Thymus (tissue), 14 donors: ENCODE data around the gene ARHGEF1. TPM values are rescaled to one million over a fixed set of nuclear protein-coding genes. Genes with fewer than 3 reads are reported as not detected.

Source experiments
- DNase-seq, 9 donors: peaks; one replicate each; pipeline ENCODE4 v3.0.0-alpha.2; 2013; ENCODE audit warnings: low spot score in 9 of 9, low read depth in 6 of 9, missing footprints in 1 of 9
- H3K27ac ChIP-seq, 2 donors: one replicate each; pipeline ENCODE4 v1.5.1; 2013; ENCODE audit warnings: control low read depth in 1 of 2, low read depth in 1 of 2, low read length in 1 of 2, mild to moderate bottlenecking in 1 of 2, moderate library complexity in 1 of 2
- H3K27me3 ChIP-seq, 2 donors: one replicate each; pipeline ENCODE4 v1.5.1; 2013; ENCODE audit warnings: low read length in 1 of 2; ENCODE audit not compliant: control insufficient read depth in 2 of 2, insufficient read depth in 1 of 2
- H3K36me3 ChIP-seq, 2 donors: one replicate each; pipeline ENCODE4 v1.5.1; 2013; ENCODE audit warnings: low read length in 1 of 2, mild to moderate bottlenecking in 1 of 2, moderate library complexity in 1 of 2; ENCODE audit not compliant: control insufficient read depth in 2 of 2, insufficient read depth in 2 of 2
- H3K4me1 ChIP-seq, 2 donors: one replicate each; pipeline ENCODE4 v1.5.1; 2013; ENCODE audit warnings: low read length in 2 of 2; ENCODE audit not compliant: control insufficient read depth in 2 of 2, insufficient read depth in 2 of 2
- H3K4me3 ChIP-seq, 2 donors: one replicate each; pipeline ENCODE4 v1.5.1; 2013; ENCODE audit warnings: low read length in 2 of 2, control low read depth in 1 of 2, mild to moderate bottlenecking in 1 of 2
- H3K9me3 ChIP-seq, 2 donors: one replicate each; pipeline ENCODE4 v1.5.1; 2013; ENCODE audit warnings: low read length in 1 of 2, mild to moderate bottlenecking in 1 of 2; ENCODE audit not compliant: control insufficient read depth in 2 of 2, insufficient read depth in 1 of 2
- WGBS: extraction: QIAGEN DNeasy Blood & Tissue Kit; methylation state at CpG from one replicate; pipeline ENCODE4 v1.1.7; 2013; 5-methylcytosine and 5-hydroxymethylcytosine counted together
- long read RNA-seq, 10 donors: transcript quantifications; one replicate each; lab custom pipeline, GENCODE V29; 2026
- polyA plus RNA-seq: library from polyadenylated mRNA; stranded (reverse); fragments of 200-250 nt; gene quantifications from one replicate; pipeline ENCODE4 v1.2.3, GENCODE V29; 2013
- total RNA-seq: library from RNA; stranded (reverse); fragments of 120-200 nt; gene quantifications from one replicate; pipeline ENCODE4 v1.2.4, GENCODE V29; 2013
- donor health status: healthy.

Gene ARHGEF1
- total RNA-seq (94.3 TPM), polyA plus RNA-seq (630 TPM)
- long read RNA-seq, donor 1, result 0 reads
- long read RNA-seq, donor 2, transcript ARHGEF1-205 (2 exons, 576 nt), result minor isoform, 6 of 171 reads
- long read RNA-seq, donor 2, transcript ARHGEF1-203 (29 exons, 3,243 nt), result major isoform, 10 of 171 reads
- long read RNA-seq, donor 2, partial matches to known transcripts, result 133 of 171 reads
- long read RNA-seq, donor 2, other reads (novel, unspliced or antisense), result 15 of 171 reads
- long read RNA-seq, donor 3, transcript ARHGEF1-205 (2 exons, 576 nt), result major isoform, 7 of 81 reads
- long read RNA-seq, donor 3, partial matches to known transcripts, result 56 of 81 reads
- long read RNA-seq, donor 3, other reads (novel, unspliced or antisense), result 10 of 81 reads
- long read RNA-seq, donor 4, partial matches to known transcripts, result 7 of 16 reads
- long read RNA-seq, donor 4, other reads (novel, unspliced or antisense), result 0 of 16 reads
- long read RNA-seq, donor 5, transcript ARHGEF1-205 (2 exons, 576 nt), result major isoform, 7 of 76 reads
- long read RNA-seq, donor 5, transcript ARHGEF1-203 (29 exons, 3,243 nt), result minor isoform, 6 of 76 reads
- long read RNA-seq, donor 5, partial matches to known transcripts, result 60 of 76 reads
- long read RNA-seq, donor 5, other reads (novel, unspliced or antisense), result 0 of 76 reads
- long read RNA-seq, donor 6, transcript ARHGEF1-203 (29 exons, 3,243 nt), result major isoform, 5 of 21 reads
- long read RNA-seq, donor 6, partial matches to known transcripts, result 11 of 21 reads
- long read RNA-seq, donor 6, other reads (novel, unspliced or antisense), result 0 of 21 reads
- long read RNA-seq, donor 7, partial matches to known transcripts, result 13 of 16 reads
- long read RNA-seq, donor 7, other reads (novel, unspliced or antisense), result 0 of 16 reads
- long read RNA-seq, donor 8, partial matches to known transcripts, result 0 of 6 reads
- long read RNA-seq, donor 8, other reads (novel, unspliced or antisense), result 0 of 6 reads
- long read RNA-seq, donor 9, partial matches to known transcripts, result 9 of 16 reads
- long read RNA-seq, donor 9, other reads (novel, unspliced or antisense), result 0 of 16 reads
- long read RNA-seq, donor 10, transcript ARHGEF1-205 (2 exons, 576 nt), result major isoform, 5 of 15 reads
- long read RNA-seq, donor 10, partial matches to known transcripts, result 6 of 15 reads
- long read RNA-seq, donor 10, other reads (novel, unspliced or antisense), result 0 of 15 reads

GRCh38 chr19:41882568-41883462 lies at the start of gene ARHGEF1:
ARHGEF1 (plus strand) TSS chr19:41883184; CDS start chr19:41888083, 4,899 bp downstream.
- 3% methylated on average over 79 of the region's 80 CpGs for WGBS
- Histone ChIP-seq H3K27me3 (no peaks in the 10 kb centered on the region), H3K4me3 (peak within 1 kb of the TSS; percentile 73 to 86), H3K9me3 (no peaks in the 10 kb centered on the region), H3K4me1 (peaks cover 25 to 66% of the 10 kb centered on the region in 2 donors), H3K27ac (peak within 1 kb of the TSS; percentile 94 to 98), H3K36me3 (peaks cover under 1 to 4% of the 10 kb centered on the region in 2 donors)
- DNase-seq, result peak in 3 of 9 donors; percentile 51 to 80 (median 63)

- H3K4me3 ChIP-seq, result no peak overlapping the region
- no peak overlapping the region for H3K27ac ChIP-seq
- no peak for DNase-seq
- H3K9me3 ChIP-seq, result no peaks in the 10 kb centered on the region
- peaks cover 0 to 27% of the 10 kb centered on the region in 2 donors for H3K27me3 ChIP-seq
- H3K36me3 ChIP-seq, result no peaks in the 10 kb centered on the region
- H3K4me1 ChIP-seq, result no peaks in the 10 kb centered on the region
- WGBS, result 89% methylated on average over 13 of the region's 13 CpGs
These were observed 44.8 kb upstream of the ARHGEF1 start for GRCh38 chr19:41837981-41838708.

- DNase-seq, result no peak
- WGBS, result 76% methylated on average over 2 of the region's 2 CpGs
- Histone ChIP-seq H3K9me3 (no peaks in the 10 kb centered on the region), H3K4me1 (no peaks in the 10 kb centered on the region), H3K27ac (no peak overlapping the region), H3K27me3 (peaks cover 0 to 27% of the 10 kb centered on the region in 2 donors), H3K36me3 (no peaks in the 10 kb centered on the region), H3K4me3 (no peak overlapping the region)
These were observed 43.8 kb upstream of the ARHGEF1 start for GRCh38 chr19:41839211-41839610.

- no peaks in the 10 kb centered on the region for H3K9me3 ChIP-seq
- peaks cover 0 to 19% of the 10 kb centered on the region in 2 donors for H3K27me3 ChIP-seq
- no peaks in the 10 kb centered on the region for H3K36me3 ChIP-seq
- no peak overlapping the region for H3K4me3 ChIP-seq
- 79% methylated on average over 7 of the region's 7 CpGs for WGBS
- no peaks in the 10 kb centered on the region for H3K4me1 ChIP-seq
- no peak for DNase-seq
- no peak overlapping the region for H3K27ac ChIP-seq
These were observed 39.6 kb upstream of the ARHGEF1 start for GRCh38 chr19:41843371-41843770.

GRCh38 chr19:41844601-41845000 lies 38.4 kb upstream of the ARHGEF1 start, which contains the start of gene LYPD4:
LYPD4 (minus strand) TSS chr19:41844683; CDS start chr19:41839285, 5,398 bp downstream.
- no peak within 1 kb of the TSS for H3K27ac ChIP-seq
- 88% methylated on average over 30 of the region's 30 CpGs for WGBS

GRCh38 chr19:41845001-41845050 lies 38.2 kb upstream of the ARHGEF1 start, which contains the start of gene DMRTC2:
DMRTC2 (plus strand) TSS chr19:41845042; CDS start chr19:41847429, 2,387 bp downstream.
- Histone ChIP-seq H3K27me3 (peaks cover 0 to 12% of the 10 kb centered on the region in 2 donors), H3K4me1 (no peaks in the 10 kb centered on the region), H3K4me3 (no peak within 1 kb of the TSS), H3K9me3 (no peaks in the 10 kb centered on the region), H3K36me3 (no peaks in the 10 kb centered on the region), H3K27ac (no peak within 1 kb of the TSS)
- DNase-seq, result no peak
- 97% methylated on average over 3 of the region's 3 CpGs for WGBS

More at GRCh38 chr19:41844601-41845000, 38.4 kb upstream of the ARHGEF1 start, which contains the start of gene LYPD4:
- Histone ChIP-seq H3K4me1 (no peaks in the 10 kb centered on the region), H3K36me3 (no peaks in the 10 kb centered on the region), H3K9me3 (no peaks in the 10 kb centered on the region), H3K27me3 (peaks cover 0 to 12% of the 10 kb centered on the region in 2 donors), H3K4me3 (no peak within 1 kb of the TSS)
- DNase-seq, result no peak

GRCh38 chr19:41845051-41845590 lies 37.9 kb upstream of the ARHGEF1 start:
- no peaks in the 10 kb centered on the region for H3K9me3 ChIP-seq
- H3K27me3 ChIP-seq, result peaks cover 0 to 12% of the 10 kb centered on the region in 2 donors
- H3K36me3 ChIP-seq, result no peaks in the 10 kb centered on the region
- no peak overlapping the region for H3K27ac ChIP-seq
- 97% methylated on average over 23 of the region's 23 CpGs for WGBS
- no peaks in the 10 kb centered on the region for H3K4me1 ChIP-seq
- no peak for DNase-seq
- no peak overlapping the region for H3K4me3 ChIP-seq
